ENCODE data around the gene SEPTIN11.

DNA sequence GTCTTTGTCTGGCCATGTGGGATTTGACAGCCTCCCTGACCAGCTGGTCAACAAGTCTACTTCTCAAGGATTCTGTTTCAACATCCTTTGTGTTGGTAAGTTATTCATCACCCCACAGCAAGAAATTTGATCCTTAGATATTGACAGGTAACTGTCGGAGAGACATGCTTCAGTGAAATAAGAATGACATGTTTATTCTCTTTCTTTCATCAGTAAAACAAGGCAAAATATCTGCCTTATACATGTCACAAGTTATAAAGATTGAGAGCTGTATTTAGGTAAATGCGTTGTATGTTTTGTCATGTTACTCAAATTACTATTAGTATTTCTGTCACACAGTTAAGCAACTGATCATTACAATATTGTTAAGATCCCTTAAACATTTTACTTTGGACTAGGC, 46.9 kb downstream of the SEPTIN11 start:
- TF ChIP-seq, protein P1, sequence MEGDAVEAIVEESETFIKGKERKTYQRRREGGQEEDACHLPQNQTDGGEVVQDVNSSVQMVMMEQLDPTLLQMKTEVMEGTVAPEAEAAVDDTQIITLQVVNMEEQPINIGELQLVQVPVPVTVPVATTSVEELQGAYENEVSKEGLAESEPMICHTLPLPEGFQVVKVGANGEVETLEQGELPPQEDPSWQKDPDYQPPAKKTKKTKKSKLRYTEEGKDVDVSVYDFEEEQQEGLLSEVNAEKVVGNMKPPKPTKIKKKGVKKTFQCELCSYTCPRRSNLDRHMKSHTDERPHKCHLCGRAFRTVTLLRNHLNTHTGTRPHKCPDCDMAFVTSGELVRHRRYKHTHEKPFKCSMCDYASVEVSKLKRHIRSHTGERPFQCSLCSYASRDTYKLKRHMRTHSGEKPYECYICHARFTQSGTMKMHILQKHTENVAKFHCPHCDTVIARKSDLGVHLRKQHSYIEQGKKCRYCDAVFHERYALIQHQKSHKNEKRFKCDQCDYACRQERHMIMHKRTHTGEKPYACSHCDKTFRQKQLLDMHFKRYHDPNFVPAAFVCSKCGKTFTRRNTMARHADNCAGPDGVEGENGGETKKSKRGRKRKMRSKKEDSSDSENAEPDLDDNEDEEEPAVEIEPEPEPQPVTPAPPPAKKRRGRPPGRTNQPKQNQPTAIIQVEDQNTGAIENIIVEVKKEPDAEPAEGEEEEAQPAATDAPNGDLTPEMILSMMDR (IDR thresholded peaks at IDR 0.05), result no peak
- TF ChIP-seq POLR2A (IDR thresholded peaks at IDR 0.05), result no peak
